ENCODE results near the gene SFXN3.

Gene SFXN3

GRCh38 chr10:101031128-101031795 is at the start of gene SFXN3, which contains the start of gene PDZD7:
Gene SFXN3, plus strand, starts transcription at chr10:101031234. Its CDS starts 3,461 bp downstream, at chr10:101034695.
Gene PDZD7, minus strand, starts transcription at chr10:101031129. Its CDS starts 910 bp downstream, at chr10:101030219.
- peak within 1 kb of the TSS; percentile 54 to 77 (median 65) for H3K27ac Mint-ChIP-seq
- H3K36me3 Mint-ChIP-seq (ENCODE audit: low read depth) = no peaks in the 10 kb centered on the region
- no peak for TF ChIP-seq CTCF (IDR thresholded peaks at IDR 0.05; ENCODE audit: unreplicated experiment in 3 of 3)
- H3K27me3 Mint-ChIP-seq (ENCODE audit: low read depth) = peaks cover 44% of the 10 kb centered on the region
- peaks cover 41% of the 10 kb centered on the region for H3K4me1 Mint-ChIP-seq
- no peaks in the 10 kb centered on the region for H3K9me3 Mint-ChIP-seq
- H3K4me3 Mint-ChIP-seq = peak within 1 kb of the TSS; percentile 72 to 86 (median 86)

GRCh38 chr10:100982916-100983830 is 47.9 kb upstream of the SFXN3 start:
- H3K9me3 Mint-ChIP-seq = no peaks in the 10 kb centered on the region
- TF ChIP-seq CTCF (IDR thresholded peaks at IDR 0.05; ENCODE audit: unreplicated experiment in 3 of 3) = no peak
- H3K4me1 Mint-ChIP-seq = peaks cover 10% of the 10 kb centered on the region
- H3K27me3 Mint-ChIP-seq (ENCODE audit: low read depth) = no peaks in the 10 kb centered on the region
- peaks cover 35% of the 10 kb centered on the region for H3K36me3 Mint-ChIP-seq (ENCODE audit: low read depth)
- peak overlapping the region in 1 of 3 experiments; percentile 55 for H3K4me3 Mint-ChIP-seq
- no peak overlapping the region for H3K27ac Mint-ChIP-seq

- Mint-ChIP-seq H3K4me3 (peak overlapping the region; percentile 10 to 37 (median 28)), H3K9me3 (no peaks in the 10 kb centered on the region), H3K27ac (no peak overlapping the region), H3K36me3 (ENCODE audit: low read depth) (peaks cover 33% of the 10 kb centered on the region), H3K27me3 (ENCODE audit: low read depth) (no peaks in the 10 kb centered on the region), H3K4me1 (peaks cover 10% of the 10 kb centered on the region)
- TF ChIP-seq CTCF (IDR thresholded peaks at IDR 0.05; ENCODE audit: unreplicated experiment in 3 of 3) = no peak
Measured at GRCh38 chr10:100983868-100984671, 47.0 kb upstream of the SFXN3 start.

GRCh38 chr10:100984672-100985177 is 46.3 kb upstream of the SFXN3 start:
- Mint-ChIP-seq H3K9me3 (no peaks in the 10 kb centered on the region), H3K36me3 (ENCODE audit: low read depth) (peaks cover 31% of the 10 kb centered on the region), H3K4me3 (peak overlapping the region; percentile 91 to 94 (median 93)), H3K27ac (peak overlapping the region in 1 of 3 experiments; percentile 72), H3K4me1 (peaks cover 10% of the 10 kb centered on the region), H3K27me3 (ENCODE audit: low read depth) (no peaks in the 10 kb centered on the region)
- TF ChIP-seq CTCF (IDR thresholded peaks at IDR 0.05; ENCODE audit: unreplicated experiment in 3 of 3) = no peak

GRCh38 chr10:100985336-100985735 is 45.7 kb upstream of the SFXN3 start:
- no peak for TF ChIP-seq CTCF (IDR thresholded peaks at IDR 0.05; ENCODE audit: unreplicated experiment in 3 of 3)
- peak overlapping the region in 1 of 3 experiments; percentile 72 for H3K27ac Mint-ChIP-seq
- H3K4me3 Mint-ChIP-seq = peak overlapping the region; percentile 91 to 94 (median 93)
- no peaks in the 10 kb centered on the region for H3K27me3 Mint-ChIP-seq (ENCODE audit: low read depth)
- H3K4me1 Mint-ChIP-seq = peaks cover 12% of the 10 kb centered on the region
- no peaks in the 10 kb centered on the region for H3K9me3 Mint-ChIP-seq
- H3K36me3 Mint-ChIP-seq (ENCODE audit: low read depth) = peaks cover 31% of the 10 kb centered on the region

Measured in nephron (organoid).